Erythroblast (primary cell): ENCODE measurements around the gene DNMT3L.
"Not testable (repeated sequence)": the region's sequence is repeated elsewhere in the genome, so short reads cannot be mapped to it uniquely, and the experiment has no call there.

ENCODE experiments used
- GATA1 ChIP-seq: IDR thresholded peaks from 2 replicates; pipeline ENCODE4 v1.6.1; 2011; ENCODE audit warnings: low read depth, mild to moderate bottlenecking, control low read depth, low read length, moderate library complexity
- POLR2A ChIP-seq: IDR thresholded peaks from 2 replicates; pipeline ENCODE4 v1.6.1; 2011; ENCODE audit warnings: mild to moderate bottlenecking, low read length

DNA sequence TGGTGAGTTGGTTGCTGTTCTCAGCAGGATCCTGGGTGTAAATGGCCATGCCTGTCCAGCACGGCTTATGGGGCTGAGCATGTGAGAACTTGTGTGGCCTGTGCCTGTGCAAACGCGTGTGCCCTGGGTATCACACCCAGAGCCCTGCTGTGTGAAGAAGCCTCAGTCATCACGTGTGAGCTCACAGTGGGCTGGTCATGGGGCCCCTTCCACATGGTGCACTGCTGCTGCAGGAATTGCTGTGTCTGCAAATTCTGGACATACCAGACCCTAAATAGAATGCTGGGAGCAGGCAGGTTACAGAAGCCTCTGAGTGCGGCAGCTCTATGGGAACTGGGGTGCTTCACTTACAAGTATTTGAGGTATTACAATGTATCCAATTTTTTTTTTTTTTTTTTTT is 38.4 kb downstream of the DNMT3L start:
- not testable (repeated sequence) for TF ChIP-seq POLR2A, GATA1
